ENCODE data around the gene SYNRG.

DNA sequence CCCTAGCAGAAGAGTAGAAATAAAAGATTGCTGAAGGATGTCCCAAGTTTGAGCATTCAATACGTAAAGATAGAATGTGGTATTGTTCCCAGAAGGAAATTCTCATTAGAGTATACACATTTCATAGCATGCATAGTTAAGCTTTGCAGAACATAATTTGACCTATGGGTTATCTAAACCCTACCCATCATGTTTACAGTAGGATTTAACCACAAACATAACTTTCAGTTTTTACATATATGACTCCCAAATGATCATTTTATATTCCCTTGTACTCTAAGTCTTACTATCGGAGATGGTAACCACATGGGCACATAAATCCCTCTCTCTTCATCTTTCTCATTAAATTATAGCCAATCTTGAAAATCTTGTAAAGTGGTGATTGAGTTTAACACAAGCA, 50.9 kb downstream of the SYNRG start:
- TF ChIP-seq, protein P1, sequence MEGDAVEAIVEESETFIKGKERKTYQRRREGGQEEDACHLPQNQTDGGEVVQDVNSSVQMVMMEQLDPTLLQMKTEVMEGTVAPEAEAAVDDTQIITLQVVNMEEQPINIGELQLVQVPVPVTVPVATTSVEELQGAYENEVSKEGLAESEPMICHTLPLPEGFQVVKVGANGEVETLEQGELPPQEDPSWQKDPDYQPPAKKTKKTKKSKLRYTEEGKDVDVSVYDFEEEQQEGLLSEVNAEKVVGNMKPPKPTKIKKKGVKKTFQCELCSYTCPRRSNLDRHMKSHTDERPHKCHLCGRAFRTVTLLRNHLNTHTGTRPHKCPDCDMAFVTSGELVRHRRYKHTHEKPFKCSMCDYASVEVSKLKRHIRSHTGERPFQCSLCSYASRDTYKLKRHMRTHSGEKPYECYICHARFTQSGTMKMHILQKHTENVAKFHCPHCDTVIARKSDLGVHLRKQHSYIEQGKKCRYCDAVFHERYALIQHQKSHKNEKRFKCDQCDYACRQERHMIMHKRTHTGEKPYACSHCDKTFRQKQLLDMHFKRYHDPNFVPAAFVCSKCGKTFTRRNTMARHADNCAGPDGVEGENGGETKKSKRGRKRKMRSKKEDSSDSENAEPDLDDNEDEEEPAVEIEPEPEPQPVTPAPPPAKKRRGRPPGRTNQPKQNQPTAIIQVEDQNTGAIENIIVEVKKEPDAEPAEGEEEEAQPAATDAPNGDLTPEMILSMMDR (IDR thresholded peaks at IDR 0.05; ENCODE audit: low read depth, low read length): no peak
- TF ChIP-seq POLR2A (IDR thresholded peaks at IDR 0.05; ENCODE audit: extremely low read depth, insufficient read length): no peak
- no peak for TF ChIP-seq MYC (IDR thresholded peaks at IDR 0.05; ENCODE audit: low read depth, low read length)

Measured in NB4 (cell line).